GM19397 (cell line): ENCODE data around the gene CALML4.
"Not testable (repeated sequence)": the region's sequence is repeated elsewhere in the genome, so short reads cannot be mapped to it uniquely, and the experiment has no call there.

Experiments used
- ATAC-seq: cut with Tn5 transposase; IDR thresholded peaks from one replicate; pipeline ENCODE4 v1.9.1; 2021; ENCODE audit warnings: mild to moderate bottlenecking, moderate library complexity; ENCODE audit not compliant: unreplicated experiment

Gene CALML4

DNA sequence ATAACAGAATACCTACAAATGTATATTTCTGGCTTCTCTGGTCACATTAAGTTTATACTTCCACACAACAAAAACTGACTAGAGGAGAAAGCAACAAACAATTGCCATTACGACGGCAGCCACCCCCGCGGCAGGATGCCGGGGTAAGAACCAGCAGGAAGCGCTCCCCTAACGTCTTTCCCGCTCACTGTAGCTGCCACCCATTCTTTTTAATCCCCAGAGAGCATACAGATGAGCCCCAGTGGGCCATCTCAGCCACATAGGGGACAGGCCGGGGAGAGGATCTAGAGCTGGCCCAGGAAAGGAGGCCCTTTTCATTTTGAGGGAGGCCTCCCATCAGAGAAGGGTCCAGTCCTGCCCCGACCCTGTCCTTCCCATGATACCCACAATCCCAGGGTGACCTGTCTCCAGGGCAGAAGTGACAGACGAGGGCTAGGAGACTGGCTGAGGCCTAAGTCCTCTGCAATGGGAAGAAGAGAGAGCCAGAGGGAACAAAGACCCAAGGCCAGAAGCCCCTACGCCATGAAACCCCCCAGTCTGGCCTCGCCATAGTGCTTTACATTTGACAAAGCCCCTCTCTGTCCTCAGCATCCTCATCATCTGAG, 3.6 kb upstream of the CALML4 start:
- no peak for ATAC-seq

- no peak for ATAC-seq
Observed at GRCh38 chr15:68208136-68208535, 3.0 kb upstream of the CALML4 start.

- no peak for ATAC-seq
Observed at GRCh38 chr15:68207176-68207935, 2.2 kb upstream of the CALML4 start.

GRCh38 chr15:68206711-68207151, 1.6 kb upstream of the CALML4 start:
- ATAC-seq = no peak

DNA sequence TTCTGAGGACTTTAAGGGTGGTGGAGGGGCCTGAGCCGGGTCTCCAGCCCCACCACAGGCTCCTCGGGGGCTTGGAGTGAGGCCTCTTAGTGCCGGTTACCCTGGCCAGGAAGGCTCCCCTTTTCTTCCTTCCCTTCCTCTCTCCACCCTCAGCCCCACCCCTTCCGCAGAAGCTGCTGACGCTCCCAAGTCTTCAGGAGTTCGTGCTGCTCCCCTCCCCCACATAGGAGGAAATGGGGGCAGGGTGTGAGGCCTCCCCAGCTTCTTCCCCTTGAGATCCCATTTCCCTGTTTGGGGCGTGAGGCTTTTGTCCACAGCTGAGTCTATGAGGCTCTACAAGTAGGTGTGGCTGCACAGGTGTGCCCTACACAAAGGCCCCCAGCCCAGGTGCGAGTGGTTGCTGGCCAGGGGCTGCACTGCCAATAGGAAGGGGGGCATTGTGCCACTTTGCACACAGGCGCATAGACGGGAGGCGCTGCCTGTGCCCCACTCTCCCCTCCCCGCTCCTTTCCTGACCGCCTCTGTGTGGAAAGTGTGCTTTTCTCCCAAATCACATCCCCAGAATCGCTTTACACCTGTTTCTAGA, 915 bp upstream of the CALML4 start:
- no peak for ATAC-seq

- ATAC-seq = no peak
Observed at GRCh38 chr15:68205558-68205944, 419 bp upstream of the CALML4 start.

- ATAC-seq = no peak
Observed at GRCh38 chr15:68204361-68204760, 771 bp downstream of the CALML4 start.

- no peak for ATAC-seq
Observed at GRCh38 chr15:68203956-68204355, 1.2 kb downstream of the CALML4 start.

- no peak for ATAC-seq
Observed at GRCh38 chr15:68203486-68203885, 1.6 kb downstream of the CALML4 start.

- not testable (repeated sequence) for ATAC-seq
Observed at GRCh38 chr15:68202994-68203393, 2.1 kb downstream of the CALML4 start.

DNA sequence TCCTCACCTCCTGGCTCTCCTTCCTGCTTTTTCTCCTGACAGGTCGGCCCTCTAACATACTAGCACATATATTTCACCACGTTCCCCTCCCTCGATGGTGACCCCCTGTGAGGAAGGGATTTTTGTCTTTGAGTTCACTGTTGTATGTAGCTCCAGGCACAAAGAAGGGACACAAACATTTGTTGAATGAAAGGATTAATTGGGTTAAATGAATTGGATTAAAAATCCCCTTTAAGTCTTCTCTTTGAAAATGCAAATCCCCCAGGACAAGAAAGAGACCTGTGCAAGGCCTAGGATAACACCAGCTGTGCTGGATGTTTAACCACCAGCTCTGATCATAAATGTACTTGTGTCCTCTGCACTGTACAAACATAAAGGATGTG, 3.3 kb downstream of the CALML4 start:
- no peak for ATAC-seq

DNA sequence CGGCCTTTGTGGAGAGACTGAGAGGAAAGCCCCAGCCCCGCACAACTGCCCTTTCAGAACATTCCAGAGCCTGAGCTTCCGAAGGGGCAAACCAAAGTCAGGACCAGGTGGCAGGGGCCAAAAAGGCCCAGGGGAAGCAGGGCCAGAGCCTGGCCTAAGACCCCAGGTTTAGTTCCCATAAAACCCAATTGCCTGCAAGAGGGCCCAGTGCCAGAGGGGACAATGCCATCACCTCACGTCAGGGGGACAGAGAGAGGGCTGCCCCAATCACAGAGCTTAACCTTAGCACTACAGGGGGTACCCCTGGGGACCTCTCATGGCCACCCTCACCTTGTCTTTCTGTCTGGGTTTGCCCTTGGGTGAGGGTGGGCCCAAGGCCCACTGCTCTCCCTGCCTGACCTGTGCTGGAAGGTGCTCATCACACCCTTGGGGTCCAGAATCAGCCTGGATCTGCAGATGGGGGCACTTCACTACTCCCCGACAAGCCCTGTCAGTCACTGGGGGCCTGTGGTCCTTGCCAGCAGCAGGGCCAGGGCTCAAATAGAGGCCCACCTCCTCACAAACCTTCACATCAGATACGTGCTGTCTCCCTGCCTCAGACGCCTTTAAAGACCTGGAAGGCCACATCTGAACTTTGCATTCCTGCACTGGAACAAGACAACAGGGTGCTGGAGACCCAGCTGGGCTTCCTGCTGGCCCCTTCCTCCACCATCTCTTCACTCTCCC, 3.8 kb downstream of the CALML4 start:
- no peak for ATAC-seq

GRCh38 chr15:68200016-68200861, 4.9 kb downstream of the CALML4 start:
- no peak for ATAC-seq

GRCh38 chr15:68199340-68199739, 5.8 kb downstream of the CALML4 start:
- ATAC-seq = no peak

DNA sequence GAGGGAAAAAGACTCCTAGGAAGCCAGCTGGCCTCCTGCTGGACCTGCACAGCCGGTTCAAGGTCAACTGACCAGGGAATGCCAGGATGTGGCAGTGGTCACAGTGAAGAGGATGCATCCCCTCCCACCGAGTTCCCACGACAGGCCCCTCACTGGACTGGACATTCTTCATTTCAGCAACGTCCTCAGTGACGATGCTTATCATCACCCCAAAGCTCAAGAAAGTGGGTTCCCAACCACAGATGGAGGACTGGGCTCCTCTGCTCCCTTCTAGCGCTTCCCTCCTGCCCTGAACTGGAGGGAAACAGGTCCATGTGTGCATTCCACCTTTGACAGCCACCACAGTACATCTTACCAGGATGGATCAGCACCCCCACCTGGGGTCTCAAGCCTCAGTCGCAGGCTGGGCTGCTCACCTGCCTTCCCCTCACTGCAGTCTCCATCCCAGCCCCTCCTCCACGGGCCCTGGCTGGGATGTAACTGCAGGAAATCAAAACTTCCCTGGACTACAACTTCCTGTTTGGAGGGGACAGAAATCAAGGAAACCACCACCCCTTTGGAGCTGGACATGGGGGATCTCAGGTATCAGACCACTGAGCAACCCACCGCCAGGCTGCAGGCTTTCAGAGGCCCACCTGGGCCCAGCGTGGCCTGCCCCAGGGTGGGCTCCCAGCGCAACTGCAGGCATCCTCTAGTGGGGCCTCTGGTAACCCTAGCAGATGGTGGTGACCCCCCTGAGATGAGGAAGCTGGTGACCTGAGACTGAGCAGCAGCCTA, 7.3 kb downstream of the CALML4 start:
- ATAC-seq = no peak

GRCh38 chr15:68197170-68197492, 8.0 kb downstream of the CALML4 start:
- ATAC-seq = no peak

DNA sequence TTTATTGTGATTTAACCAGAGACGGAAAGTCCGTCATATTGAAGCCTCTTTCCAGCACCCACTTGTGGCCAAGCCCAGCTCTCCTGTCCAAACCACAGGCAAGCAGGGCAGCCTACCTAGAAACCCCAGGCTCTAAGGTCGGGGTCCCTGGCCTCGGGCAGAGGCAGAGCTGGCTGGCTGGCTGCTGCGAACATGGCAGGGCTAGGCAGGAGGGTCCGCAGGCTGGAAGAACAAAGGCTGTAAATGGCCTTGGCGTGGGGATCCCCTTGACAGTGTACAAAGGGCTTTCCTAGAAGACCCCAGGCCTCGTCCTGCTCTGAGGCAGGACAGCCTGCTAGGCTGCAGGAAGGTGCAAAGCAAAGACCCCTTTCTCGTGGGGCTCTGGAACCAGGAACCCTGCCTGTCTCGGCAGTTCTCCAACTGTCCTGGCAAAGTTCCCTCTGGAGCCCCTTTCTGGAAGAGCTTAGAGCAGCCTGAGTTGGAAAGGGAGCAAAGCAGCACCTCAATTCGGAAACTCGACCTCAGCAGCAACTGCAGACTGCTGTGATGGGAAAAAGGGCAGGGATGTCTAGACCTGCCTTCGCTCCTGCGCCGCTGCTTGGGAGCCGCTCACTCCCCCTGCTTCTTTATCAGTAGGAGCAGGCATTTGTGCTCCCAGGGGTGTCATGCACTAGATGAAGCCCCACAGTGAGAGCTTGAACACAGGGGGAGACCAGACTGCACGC, 8.5 kb downstream of the CALML4 start:
- ATAC-seq = no peak

- no peak for ATAC-seq
Observed at GRCh38 chr15:68195336-68196112, 9.6 kb downstream of the CALML4 start.
